ENCODE data around the gene DNM3. TPM values are rescaled to one million over a fixed set of nuclear protein-coding genes. Genes with fewer than 3 reads are reported as not detected.

DNM3 gene
- total RNA-seq, result 0.72 and 1.2 TPM in 2 replicates

GRCh38 chr1:171841050-171841910, at the start of gene DNM3:
DNM3 (plus strand) TSS chr1:171841498; CDS start chr1:171841657, 159 bp downstream.
- peak; percentile 97 for DNase-seq (ENCODE audit: insufficient read length, low spot score, missing footprints)
- H3K27me3 ChIP-seq (ENCODE audit: insufficient read depth, low read length), result peaks cover 21% of the 10 kb centered on the region
- H3K36me3 ChIP-seq (ENCODE audit: insufficient read depth, low read length), result no peaks in the 10 kb centered on the region
- peak within 1 kb of the TSS; percentile 70 for H3K4me2 ChIP-seq (ENCODE audit: insufficient read depth, low read length)
- H3K27ac ChIP-seq (ENCODE audit: low read depth, low read length), result no peak within 1 kb of the TSS
- peak within 1 kb of the TSS; percentile 79 for H3K4me3 ChIP-seq (ENCODE audit: insufficient read depth, low read length)
- no peaks in the 10 kb centered on the region for H3K79me2 ChIP-seq (ENCODE audit: insufficient read depth, low read length)
- TF ChIP-seq, protein P1, sequence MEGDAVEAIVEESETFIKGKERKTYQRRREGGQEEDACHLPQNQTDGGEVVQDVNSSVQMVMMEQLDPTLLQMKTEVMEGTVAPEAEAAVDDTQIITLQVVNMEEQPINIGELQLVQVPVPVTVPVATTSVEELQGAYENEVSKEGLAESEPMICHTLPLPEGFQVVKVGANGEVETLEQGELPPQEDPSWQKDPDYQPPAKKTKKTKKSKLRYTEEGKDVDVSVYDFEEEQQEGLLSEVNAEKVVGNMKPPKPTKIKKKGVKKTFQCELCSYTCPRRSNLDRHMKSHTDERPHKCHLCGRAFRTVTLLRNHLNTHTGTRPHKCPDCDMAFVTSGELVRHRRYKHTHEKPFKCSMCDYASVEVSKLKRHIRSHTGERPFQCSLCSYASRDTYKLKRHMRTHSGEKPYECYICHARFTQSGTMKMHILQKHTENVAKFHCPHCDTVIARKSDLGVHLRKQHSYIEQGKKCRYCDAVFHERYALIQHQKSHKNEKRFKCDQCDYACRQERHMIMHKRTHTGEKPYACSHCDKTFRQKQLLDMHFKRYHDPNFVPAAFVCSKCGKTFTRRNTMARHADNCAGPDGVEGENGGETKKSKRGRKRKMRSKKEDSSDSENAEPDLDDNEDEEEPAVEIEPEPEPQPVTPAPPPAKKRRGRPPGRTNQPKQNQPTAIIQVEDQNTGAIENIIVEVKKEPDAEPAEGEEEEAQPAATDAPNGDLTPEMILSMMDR (IDR thresholded peaks at IDR 0.05; ENCODE audit: extremely low read depth, low read depth, low read length), result no peak
- H2AFZ ChIP-seq (ENCODE audit: low read length), result peak within 1 kb of the TSS; percentile 98
- H4K20me1 ChIP-seq (ENCODE audit: insufficient read depth, low read length), result no peaks in the 10 kb centered on the region
- H3K4me1 ChIP-seq (ENCODE audit: insufficient read depth, low read length), result peaks cover 10% of the 10 kb centered on the region
- no peaks in the 10 kb centered on the region for H3K9me3 ChIP-seq (ENCODE audit: low read depth, low read length)

GRCh38 chr1:171792656-171793369, 48.5 kb upstream of the DNM3 start:
- no peak overlapping the region for H3K4me2 ChIP-seq (ENCODE audit: insufficient read depth, low read length)
- no peak overlapping the region for H2AFZ ChIP-seq (ENCODE audit: low read length)
- no peak for DNase-seq (ENCODE audit: insufficient read length, low spot score, missing footprints)
- peaks cover 32% of the 10 kb centered on the region for H3K79me2 ChIP-seq (ENCODE audit: insufficient read depth, low read length)
- peaks cover 28% of the 10 kb centered on the region for H3K4me1 ChIP-seq (ENCODE audit: insufficient read depth, low read length)
- H3K9me3 ChIP-seq (ENCODE audit: low read depth, low read length), result no peaks in the 10 kb centered on the region
- TF ChIP-seq, protein P1 (IDR thresholded peaks at IDR 0.05; ENCODE audit: extremely low read depth, low read depth, low read length), result no peak
- peak overlapping the region; percentile 82 for H3K27ac ChIP-seq (ENCODE audit: low read depth, low read length)
- no peak overlapping the region for H3K4me3 ChIP-seq (ENCODE audit: insufficient read depth, low read length)
- H3K36me3 ChIP-seq (ENCODE audit: insufficient read depth, low read length), result peaks cover 69% of the 10 kb centered on the region
- no peaks in the 10 kb centered on the region for H4K20me1 ChIP-seq (ENCODE audit: insufficient read depth, low read length)
- H3K27me3 ChIP-seq (ENCODE audit: insufficient read depth, low read length), result no peaks in the 10 kb centered on the region

GRCh38 chr1:171793636-171794035, 47.7 kb upstream of the DNM3 start:
- DNase-seq (ENCODE audit: insufficient read length, low spot score, missing footprints), result peak; percentile 79
- TF ChIP-seq, protein P1 (IDR thresholded peaks at IDR 0.05; ENCODE audit: extremely low read depth, low read depth, low read length), result no peak
- Histone ChIP-seq H3K27me3 (ENCODE audit: insufficient read depth, low read length) (no peaks in the 10 kb centered on the region), H4K20me1 (ENCODE audit: insufficient read depth, low read length) (no peaks in the 10 kb centered on the region), H3K4me1 (ENCODE audit: insufficient read depth, low read length) (peaks cover 28% of the 10 kb centered on the region), H3K9me3 (ENCODE audit: low read depth, low read length) (no peaks in the 10 kb centered on the region), H2AFZ (ENCODE audit: low read length) (no peak overlapping the region), H3K4me2 (ENCODE audit: insufficient read depth, low read length) (peak overlapping the region; percentile 50), H3K27ac (ENCODE audit: low read depth, low read length) (peak overlapping the region; percentile 82), H3K36me3 (ENCODE audit: insufficient read depth, low read length) (peaks cover 65% of the 10 kb centered on the region), H3K79me2 (ENCODE audit: insufficient read depth, low read length) (peaks cover 28% of the 10 kb centered on the region), H3K4me3 (ENCODE audit: insufficient read depth, low read length) (no peak overlapping the region)

DNA sequence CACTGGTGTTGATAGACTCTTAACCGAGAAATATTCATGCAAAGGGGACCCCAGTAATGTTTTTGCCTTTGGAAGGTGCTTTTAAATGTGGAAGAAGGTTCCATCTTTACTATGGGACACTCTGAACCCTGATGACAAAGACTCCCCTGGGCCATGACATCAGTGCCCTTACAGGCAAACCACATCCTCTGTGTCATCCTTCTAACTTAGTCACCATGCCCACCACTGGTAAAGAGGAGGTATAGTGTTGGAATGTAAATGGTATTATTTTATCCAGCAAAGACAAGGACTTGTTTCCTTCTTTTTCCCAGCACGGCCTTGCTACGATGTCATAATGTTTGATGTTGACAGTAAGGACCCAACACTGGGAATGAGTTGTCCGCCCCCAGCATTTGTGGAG, 47.2 kb upstream of the DNM3 start:
- Histone ChIP-seq H4K20me1 (ENCODE audit: insufficient read depth, low read length) (no peaks in the 10 kb centered on the region), H3K4me2 (ENCODE audit: insufficient read depth, low read length) (peak overlapping the region; percentile 50), H2AFZ (ENCODE audit: low read length) (no peak overlapping the region), H3K9me3 (ENCODE audit: low read depth, low read length) (no peaks in the 10 kb centered on the region), H3K4me3 (ENCODE audit: insufficient read depth, low read length) (no peak overlapping the region), H3K27ac (ENCODE audit: low read depth, low read length) (peak overlapping the region; percentile 82), H3K27me3 (ENCODE audit: insufficient read depth, low read length) (no peaks in the 10 kb centered on the region), H3K4me1 (ENCODE audit: insufficient read depth, low read length) (peaks cover 24% of the 10 kb centered on the region), H3K79me2 (ENCODE audit: insufficient read depth, low read length) (peaks cover 28% of the 10 kb centered on the region), H3K36me3 (ENCODE audit: insufficient read depth, low read length) (peaks cover 65% of the 10 kb centered on the region)
- TF ChIP-seq, protein P1 (IDR thresholded peaks at IDR 0.05; ENCODE audit: extremely low read depth, low read depth, low read length), result no peak
- peak; percentile 77 for DNase-seq (ENCODE audit: insufficient read length, low spot score, missing footprints)

Measured in osteoblast (primary cell).